AG08395 (cell line): ENCODE data around the gene MISP.

Experiments
- DNase-seq: peaks from one replicate; pipeline ENCODE4 v3.0.0; 2012; ENCODE audit warnings: mixed read lengths, low spot score

Gene MISP

GRCh38 chr19:796692-797527, 46.0 kb downstream of the MISP start, which contains the start of gene PTBP1:
PTBP1 (plus strand) TSS chr19:797452; CDS start chr19:797498, 46 bp downstream.
- peak; percentile 98 for DNase-seq

- peak; percentile 98 for DNase-seq
These were observed 46.9 kb downstream of the MISP start for GRCh38 chr19:797528-798414.

GRCh38 chr19:798415-799075, 47.6 kb downstream of the MISP start:
- DNase-seq, result no peak

- no peak for DNase-seq
These were observed 48.4 kb downstream of the MISP start for GRCh38 chr19:799076-799881.

GRCh38 chr19:800360-801029, 49.6 kb downstream of the MISP start:
- DNase-seq, result peak; percentile 21

GRCh38 chr19:801030-801860, 50.3 kb downstream of the MISP start:
- peak; percentile 54 for DNase-seq

GRCh38 chr19:801861-802497, 51.1 kb downstream of the MISP start:
- no peak for DNase-seq

GRCh38 chr19:802498-803098, 51.7 kb downstream of the MISP start:
- DNase-seq, result no peak

- DNase-seq, result no peak
These were observed 52.2 kb downstream of the MISP start for GRCh38 chr19:803099-803561.

- no peak for DNase-seq
These were observed 52.9 kb downstream of the MISP start for GRCh38 chr19:803686-804418.

- DNase-seq, result no peak
These were observed 53.7 kb downstream of the MISP start for GRCh38 chr19:804419-805165.

- no peak for DNase-seq
These were observed 54.2 kb downstream of the MISP start for GRCh38 chr19:805166-805551.

GRCh38 chr19:805600-806550, 55.0 kb downstream of the MISP start:
- no peak for DNase-seq

GRCh38 chr19:806815-807421, 56.0 kb downstream of the MISP start:
- DNase-seq, result no peak

GRCh38 chr19:807627-808422, 56.9 kb downstream of the MISP start:
- DNase-seq, result no peak
